H1 (cell line): ENCODE measurements around the gene LRBA. TPM values are rescaled to one million over a fixed set of nuclear protein-coding genes. Genes with fewer than 3 reads are reported as not detected.

Experiments
- CTCF ChIA-PET: fragments of 300-600 bp; sonication (Branson Sonifier 250); formaldehyde crosslinking; loops from one replicate; lab custom pipeline; 2021; ENCODE audit not compliant: partially characterized antibody; lab: Charles Lee
- POLR2A ChIA-PET: fragments of 300-600 bp; sonication (Branson Sonifier 250); formaldehyde crosslinking; loops from one replicate; lab custom pipeline; 2021; ENCODE audit warnings: inconsistent platforms; ENCODE audit not compliant: partially characterized antibody; lab: Charles Lee
- DNase-seq, 2 experiments: peaks; one replicate each; pipeline versions ENCODE4 v3.0.0 to v3.0.0-alpha.2; 2010 to 2022; ENCODE audit warnings: low spot score in 2 of 2, low read depth in 1 of 2, mixed read lengths in 1 of 2
- FAIRE-seq: peaks from 2 replicates; lab custom pipeline; 2011; peaks lifted over from hg19 to GRCh38; lab: Jason Lieb, UNC
- H2AFZ ChIP-seq: 2 replicates; pipeline ENCODE4 v1.8.1; 2012; ENCODE audit warnings: low read length, inconsistent platforms
- H2AK5ac ChIP-seq: 2 replicates; pipeline ENCODE4 v1.6.1; 2013; ENCODE audit warnings: low read depth, low read length
- H2BK120ac ChIP-seq: replicated peaks from 2 replicates; pipeline ENCODE3; 2013; ENCODE audit warnings: low read depth, low read length, inconsistent platforms
- H2BK12ac ChIP-seq: 2 replicates; pipeline ENCODE4 v1.6.1; 2013; ENCODE audit warnings: low read depth, low read length
- H2BK15ac ChIP-seq: 2 replicates; pipeline ENCODE4 v1.6.1; 2013; ENCODE audit warnings: low read length
- H2BK20ac ChIP-seq: 2 replicates; pipeline ENCODE4 v1.6.1; 2013; ENCODE audit warnings: low read length
- H2BK5ac ChIP-seq: 2 replicates; pipeline ENCODE4 v1.6.1; 2013; ENCODE audit warnings: low read depth, low read length
- H3K14ac ChIP-seq: 2 replicates; pipeline ENCODE4 v1.6.1; 2013; ENCODE audit warnings: inconsistent platforms; ENCODE audit not compliant: insufficient read length
- H3K18ac ChIP-seq: 2 replicates; pipeline ENCODE4 v1.6.1; 2013; ENCODE audit warnings: low read length; ENCODE audit errors: extremely low read depth
- H3K23ac ChIP-seq: 2 replicates; pipeline ENCODE4 v1.6.1; 2013; ENCODE audit warnings: inconsistent platforms; ENCODE audit not compliant: insufficient read length
- H3K23me2 ChIP-seq: 2 replicates; pipeline ENCODE4 v1.6.1; 2013; ENCODE audit warnings: low read depth, low read length
- H3K27ac ChIP-seq: 2 replicates; pipeline ENCODE4 v1.6.1; 2011; ENCODE audit warnings: low read depth, low read length, inconsistent platforms
- H3K27me3 ChIP-seq, 4 experiments: replicated peaks in 1 of 4; 1 replicate in 1 of 4; 2 replicates in 3 of 4; pipeline versions ENCODE4 v1.6.1 to v1.8.1; 2011 to 2013; ENCODE audit warnings: low read length in 3 of 4, mild to moderate bottlenecking in 3 of 4, inconsistent platforms in 2 of 4, mixed read lengths in 2 of 4, moderate library complexity in 1 of 4; ENCODE audit not compliant: control insufficient read depth in 3 of 4, insufficient read depth in 3 of 4; ENCODE audit errors: extremely low read depth in 1 of 4
- H3K36me3 ChIP-seq, 4 experiments: 2 replicates each; pipeline versions ENCODE4 v1.6.1 to v1.8.1; 2011 to 2013; ENCODE audit warnings: mild to moderate bottlenecking in 4 of 4, low read length in 3 of 4, moderate library complexity in 2 of 4, control low read depth in 1 of 4, inconsistent platforms in 1 of 4; ENCODE audit not compliant: insufficient read depth in 4 of 4, control insufficient read depth in 2 of 4
- H3K4ac ChIP-seq: replicated peaks from 2 replicates; pipeline ENCODE3; 2013; ENCODE audit warnings: low read length, low read depth, mixed read lengths, inconsistent platforms; ENCODE audit not compliant: insufficient read length
- H3K4me1 ChIP-seq, 4 experiments: replicated peaks in 1 of 4; 1 replicate in 1 of 4; 2 replicates in 3 of 4; pipeline versions ENCODE4 v1.6.1 to v1.8.1; 2011 to 2013; ENCODE audit warnings: low read length in 3 of 4, inconsistent platforms in 2 of 4, mixed read lengths in 1 of 4; ENCODE audit not compliant: insufficient read depth in 4 of 4, control insufficient read depth in 3 of 4
- H3K4me2 ChIP-seq, 2 experiments: 2 replicates each; pipeline versions ENCODE4 v1.6.1 to v1.8.1; 2011 to 2013; ENCODE audit warnings: low read depth in 2 of 2, low read length in 2 of 2, control low read depth in 1 of 2, inconsistent platforms in 1 of 2, mild to moderate bottlenecking in 1 of 2; ENCODE audit not compliant: insufficient read depth in 1 of 2
- H3K4me3 ChIP-seq, 4 experiments: fragments of 200-600, 300-600 bp in 1 of 4; sonication (generic), shearing (Covaris generic), sonication (Bioruptor Twin) in 1 of 4; 2 replicates each; pipeline versions ENCODE4 v1.5.1 to v1.8.1; 2011 to 2016; ENCODE audit warnings: low read length in 4 of 4, low read depth in 3 of 4, control low read depth in 2 of 4, inconsistent platforms in 2 of 4, mild to moderate bottlenecking in 2 of 4, mixed read lengths in 1 of 4, moderate library complexity in 1 of 4; ENCODE audit not compliant: insufficient read depth in 2 of 4; ENCODE audit errors: extremely low read depth in 1 of 4
- H3K56ac ChIP-seq: replicated peaks from 2 replicates; pipeline ENCODE3; 2013; ENCODE audit warnings: low read depth, mild to moderate bottlenecking, mixed read lengths, low read length, inconsistent platforms; ENCODE audit not compliant: insufficient read length
- H3K79me1 ChIP-seq: 2 replicates; pipeline ENCODE4 v1.6.1; 2013; ENCODE audit warnings: low read depth, low read length, control low read depth
- H3K79me2 ChIP-seq, 2 experiments: 2 replicates each; pipeline versions ENCODE4 v1.6.1 to v1.8.1; 2012 to 2013; ENCODE audit warnings: low read length in 2 of 2, mild to moderate bottlenecking in 2 of 2, inconsistent platforms in 1 of 2; ENCODE audit not compliant: insufficient read depth in 2 of 2, control insufficient read depth in 1 of 2
- H3K9ac ChIP-seq, 4 experiments: replicated peaks in 1 of 4; 1 replicate in 1 of 4; 2 replicates in 3 of 4; pipeline versions ENCODE4 v1.6.1 to v1.8.1; 2011 to 2013; ENCODE audit warnings: low read depth in 3 of 4, low read length in 3 of 4, control low read depth in 2 of 4, mild to moderate bottlenecking in 2 of 4, moderate library complexity in 2 of 4, inconsistent platforms in 1 of 4; ENCODE audit errors: extremely low read depth in 1 of 4
- H3K9me3 ChIP-seq, 2 experiments: 2 replicates each; pipeline versions ENCODE4 v1.6.1 to v1.8.1; 2012 to 2013; ENCODE audit warnings: mild to moderate bottlenecking in 2 of 2, moderate library complexity in 2 of 2, control low read depth in 1 of 2, inconsistent platforms in 1 of 2, low read depth in 1 of 2, low read length in 1 of 2, mixed read lengths in 1 of 2; ENCODE audit not compliant: insufficient read depth in 2 of 2
- H4K20me1 ChIP-seq, 2 experiments: replicated peaks in 1 of 2; 2 replicates each; pipeline versions ENCODE3 to v1.8.1; 2011 to 2013; ENCODE audit warnings: inconsistent platforms in 2 of 2, low read length in 2 of 2, mild to moderate bottlenecking in 1 of 2; ENCODE audit not compliant: insufficient read depth in 2 of 2, control insufficient read depth in 1 of 2
- H4K5ac ChIP-seq: 2 replicates; pipeline ENCODE4 v1.6.1; 2013; ENCODE audit warnings: low read length, low read depth, mixed read lengths, inconsistent platforms; ENCODE audit not compliant: insufficient read length
- H4K8ac ChIP-seq: 2 replicates; pipeline ENCODE4 v1.8.0; 2013; ENCODE audit warnings: mild to moderate bottlenecking, moderate library complexity, low read length, inconsistent platforms; ENCODE audit not compliant: insufficient read depth; ENCODE audit errors: extremely low read depth
- H4K91ac ChIP-seq: replicated peaks from 2 replicates; pipeline ENCODE3; 2013; ENCODE audit warnings: low read length, mixed read lengths, inconsistent platforms; ENCODE audit not compliant: insufficient read length
- BACH1 ChIP-seq: IDR thresholded peaks from 2 replicates; pipeline ENCODE4 v1.6.1; 2012; ENCODE audit warnings: low read length, improper control_type of control experiment
- BRCA1 ChIP-seq: IDR thresholded peaks from 2 replicates; pipeline ENCODE4 v1.6.1; 2012; ENCODE audit warnings: low read depth, low read length, improper control_type of control experiment
- CBX8 ChIP-seq: fragments of 300-800, 300-1000 bp; sonication (generic); IDR thresholded peaks from 2 replicates; pipeline ENCODE4 v1.7.1; 2016; ENCODE audit warnings: low read depth, low read length, borderline replicate concordance
- CREB1 ChIP-seq: IDR thresholded peaks from 2 replicates; pipeline ENCODE4 v1.6.1; 2012; ENCODE audit warnings: inconsistent platforms
- EGR1 ChIP-seq: IDR thresholded peaks from 2 replicates; pipeline ENCODE4 v1.6.1; 2011; ENCODE audit warnings: low read depth, low read length, borderline replicate concordance
- JUN ChIP-seq: IDR thresholded peaks from 2 replicates; pipeline ENCODE4 v1.6.1; 2011; ENCODE audit warnings: low read depth, mild to moderate bottlenecking, improper control_type of control experiment, low read length
- MAFK ChIP-seq: IDR thresholded peaks from 2 replicates; pipeline ENCODE4 v1.6.1; 2012; ENCODE audit warnings: low read depth, mild to moderate bottlenecking, improper control_type of control experiment, low read length
- POLR2AphosphoS5 ChIP-seq: IDR thresholded peaks from 2 replicates; pipeline ENCODE4 v1.6.1; 2011; ENCODE audit warnings: low read depth, low read length
- POU5F1 ChIP-seq: IDR thresholded peaks from 2 replicates; pipeline ENCODE4 v1.6.1; 2011; ENCODE audit warnings: low read depth, mild to moderate bottlenecking, low read length, moderate library complexity
- RBBP5 ChIP-seq: IDR thresholded peaks from 2 replicates; pipeline ENCODE4 v1.7.1; 2012; ENCODE audit warnings: low read depth, mild to moderate bottlenecking, inconsistent platforms, low read length, moderate library complexity, borderline replicate concordance
- SIN3A ChIP-seq, 2 experiments: IDR thresholded peaks in 1 of 2; conservative IDR thresholded peaks in 1 of 2; 2 replicates each; pipeline ENCODE4 v1.6.1; 2011 to 2012; ENCODE audit warnings: low read length in 2 of 2, improper control_type of control experiment in 1 of 2, low read depth in 1 of 2, mild to moderate bottlenecking in 1 of 2
- SP1 ChIP-seq: IDR thresholded peaks from 2 replicates; pipeline ENCODE4 v1.6.1; 2011; ENCODE audit warnings: low read depth, low read length
- SRF ChIP-seq: IDR thresholded peaks from 2 replicates; pipeline ENCODE4 v1.6.1; 2011; ENCODE audit warnings: mild to moderate bottlenecking, low read depth, low read length, moderate library complexity
- ZNF274 ChIP-seq: IDR thresholded peaks from 2 replicates; pipeline ENCODE4 v1.7.0; 2012; ENCODE audit warnings: low read length, borderline replicate concordance; ENCODE audit errors: extremely low read depth
- WGBS, 2 experiments: shearing (Covaris generic) in 1 of 2; methylation state at CpG; one replicate each; pipeline versions ENCODE4 v1.1.6 to v1.1.7; 2013 to 2015; ENCODE audit warnings: low lambda C conversion rate in 2 of 2, mixed read lengths in 2 of 2, inconsistent platforms in 1 of 2, low coverage in 1 of 2, missing lambda C conversion rate in 1 of 2; ENCODE audit not compliant: insufficient replicate concordance in 2 of 2, insufficient coverage in 1 of 2, insufficient read length in 1 of 2; ENCODE audit errors: extremely low coverage in 1 of 2, missing lambda C conversion rate in 1 of 2; 5-methylcytosine and 5-hydroxymethylcytosine counted together
- polyA plus RNA-seq, 7 experiments: library from polyadenylated mRNA; depleted of rRNA in 3 of 7; stranded (reverse) in 5 of 7; unstranded in 2 of 7; fragments of >200 nt in 5 of 7; fragments of 200-250 nt in 2 of 7; gene quantifications; 1 replicate in 5 of 7; 2 replicates in 1 of 7; 4 replicates in 1 of 7; pipeline versions ENCODE4 v1.2.1 to v1.2.3, GENCODE V29; 2011 to 2013; ENCODE audit warnings: missing spikeins in 2 of 7, mixed read lengths in 2 of 7
- total RNA-seq: library from RNA; stranded (reverse); fragmentation: NEBNext Ultra II Directional; extraction: Animal tissue kit (Norgen Biotek cat#: 25700); gene quantifications from 2 replicates; pipeline ENCODE4 v1.2.1, GENCODE V29; 2021
- TF ChIP-seq, protein P1 (sequence below): IDR thresholded peaks from 2 replicates; pipeline ENCODE4 v1.6.1; 2012; ENCODE audit warnings: inconsistent platforms

LRBA gene
- total and polyA plus RNA-seq, 2 of the 8 experiments (the other 6 are each of a cell fraction or from before 2014, with no cell fraction given), result 54.6 to 83.2 TPM

GRCh38 chr4:150447356-150447755, 567.7 kb downstream of the LRBA start:
- no peaks in the 10 kb centered on the region for H3K4me1 ChIP-seq
- no peak overlapping the region for H2BK5ac ChIP-seq
- no peaks in the 10 kb centered on the region for H3K23me2 ChIP-seq
- CTCF ChIA-PET, result interaction anchor here (0.8 kb wide), 1 partner anchor 132 kb away, joined by 3 read pairs; no protein-coding TSS in a partner anchor
- H3K9ac ChIP-seq, result no peak overlapping the region
- no peaks in the 10 kb centered on the region for H4K20me1 ChIP-seq
- no peak overlapping the region for H4K91ac ChIP-seq
- no peak overlapping the region for H2BK12ac ChIP-seq
- H3K4me2 ChIP-seq, result no peak overlapping the region
- no peak overlapping the region for H2BK20ac ChIP-seq
- H2BK120ac ChIP-seq, result no peak overlapping the region
- no peaks in the 10 kb centered on the region for H3K27me3 ChIP-seq
- H4K8ac ChIP-seq, result no peak overlapping the region
- FAIRE-seq, result no peak
- H3K56ac ChIP-seq, result no peak overlapping the region
- no peak for DNase-seq
- POLR2A ChIA-PET, result no interaction called here
- no peaks in the 10 kb centered on the region for H3K36me3 ChIP-seq
- H4K5ac ChIP-seq, result no peak overlapping the region
- WGBS, 2 experiments, result 95% methylated on average over 1 of the region's 1 CpG; no CpG with 5 or more reads in 1 of the 2 experiments
- no peak overlapping the region for H2BK15ac ChIP-seq
- H3K79me1 ChIP-seq, result no peaks in the 10 kb centered on the region
- H3K23ac ChIP-seq, result no peak overlapping the region
- no peaks in the 10 kb centered on the region for H3K9me3 ChIP-seq
- no peak overlapping the region for H3K4me3 ChIP-seq
- H3K18ac ChIP-seq, result no peak overlapping the region
- H3K79me2 ChIP-seq, result no peaks in the 10 kb centered on the region
- H3K4ac ChIP-seq, result no peak overlapping the region
- no peak overlapping the region for H3K14ac ChIP-seq
- H2AK5ac ChIP-seq, result no peak overlapping the region
- no peak overlapping the region for H2AFZ ChIP-seq
- no peak overlapping the region for H3K27ac ChIP-seq
- TF ChIP-seq MAFK (no peak), POU5F1 (no peak), CBX8 (no peak), BRCA1 (no peak), SRF (no peak), CREB1 (no peak), RBBP5 (no peak), POLR2AphosphoS5 (no peak), EGR1 (no peak), SIN3A (conservative IDR thresholded peaks at IDR 0.05 in 1 of 2, IDR thresholded peaks at IDR 0.05 in 1 of 2; ENCODE audit: low read depth in 1 of 2, low read length in 2 of 2) (no peak), BACH1 (no peak), JUN (no peak), SP1 (no peak), ZNF274 (no peak)
- TF ChIP-seq, protein P1, sequence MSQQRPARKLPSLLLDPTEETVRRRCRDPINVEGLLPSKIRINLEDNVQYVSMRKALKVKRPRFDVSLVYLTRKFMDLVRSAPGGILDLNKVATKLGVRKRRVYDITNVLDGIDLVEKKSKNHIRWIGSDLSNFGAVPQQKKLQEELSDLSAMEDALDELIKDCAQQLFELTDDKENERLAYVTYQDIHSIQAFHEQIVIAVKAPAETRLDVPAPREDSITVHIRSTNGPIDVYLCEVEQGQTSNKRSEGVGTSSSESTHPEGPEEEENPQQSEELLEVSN, result no peak
